ENCODE data around the gene TMOD2.

DNA sequence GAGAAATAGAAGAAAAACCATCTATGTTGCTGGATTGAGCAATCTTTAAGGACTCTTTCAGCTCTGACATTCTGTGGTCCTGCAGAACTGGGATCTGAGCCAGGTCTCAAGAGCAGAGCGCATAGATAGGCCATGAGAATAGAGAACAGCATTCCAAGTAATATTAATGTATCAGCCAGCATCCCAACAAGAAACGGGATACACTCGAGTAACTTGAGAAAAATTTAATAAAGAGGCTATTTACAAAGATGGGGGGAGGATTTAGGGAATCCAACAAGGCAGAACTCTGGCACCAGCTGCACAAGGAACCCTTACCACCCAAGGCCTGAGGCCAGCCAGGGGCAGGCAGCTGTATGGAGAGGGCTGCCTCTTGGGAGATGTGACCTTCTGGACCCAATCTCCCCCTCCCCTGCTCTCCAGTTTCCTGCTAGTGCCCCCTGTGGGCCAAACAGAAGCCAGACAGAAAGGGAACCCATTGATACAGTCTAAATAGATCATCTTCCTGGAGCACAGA lies 8.2 kb downstream of the TMOD2 start:
- TF ChIP-seq, protein P1, sequence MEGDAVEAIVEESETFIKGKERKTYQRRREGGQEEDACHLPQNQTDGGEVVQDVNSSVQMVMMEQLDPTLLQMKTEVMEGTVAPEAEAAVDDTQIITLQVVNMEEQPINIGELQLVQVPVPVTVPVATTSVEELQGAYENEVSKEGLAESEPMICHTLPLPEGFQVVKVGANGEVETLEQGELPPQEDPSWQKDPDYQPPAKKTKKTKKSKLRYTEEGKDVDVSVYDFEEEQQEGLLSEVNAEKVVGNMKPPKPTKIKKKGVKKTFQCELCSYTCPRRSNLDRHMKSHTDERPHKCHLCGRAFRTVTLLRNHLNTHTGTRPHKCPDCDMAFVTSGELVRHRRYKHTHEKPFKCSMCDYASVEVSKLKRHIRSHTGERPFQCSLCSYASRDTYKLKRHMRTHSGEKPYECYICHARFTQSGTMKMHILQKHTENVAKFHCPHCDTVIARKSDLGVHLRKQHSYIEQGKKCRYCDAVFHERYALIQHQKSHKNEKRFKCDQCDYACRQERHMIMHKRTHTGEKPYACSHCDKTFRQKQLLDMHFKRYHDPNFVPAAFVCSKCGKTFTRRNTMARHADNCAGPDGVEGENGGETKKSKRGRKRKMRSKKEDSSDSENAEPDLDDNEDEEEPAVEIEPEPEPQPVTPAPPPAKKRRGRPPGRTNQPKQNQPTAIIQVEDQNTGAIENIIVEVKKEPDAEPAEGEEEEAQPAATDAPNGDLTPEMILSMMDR (IDR thresholded peaks at IDR 0.05), result peak in 1 of 6 experiments; percentile 5
- TF ChIP-seq POLR2A (IDR thresholded peaks at IDR 0.05), result no peak

Measured in thyroid gland (tissue), 4 donors.